Activated CD4-positive, alpha-beta memory T cell treated with anti-CD3 and anti-CD28 coated beads for 36 hours (primary cell): Measurements from ENCODE around the gene TNFRSF4. TPM values are rescaled to one million over a fixed set of nuclear protein-coding genes. Genes with fewer than 3 reads are reported as not detected.

ENCODE experiments used
- CTCF ChIA-PET: fragments of 350-600 bp; sonication (Branson Sonifier 250); formaldehyde crosslinking; loops from one replicate; lab custom pipeline; 2021; ENCODE audit warnings: antibody characterized with exemption, inconsistent platforms; lab: Charles Lee
- POLR2A ChIA-PET: fragments of 350-600 bp; sonication (Branson Sonifier 250); formaldehyde crosslinking; loops from one replicate; lab custom pipeline; 2021; ENCODE audit warnings: antibody characterized with exemption; lab: Charles Lee
- DNase-seq: peaks from one replicate; pipeline ENCODE4 v3.0.0-alpha.2; 2020
- H3K27ac Mint-ChIP-seq: one replicate; pipeline ENCODE4 v1.8.0; 2021; ENCODE audit warnings: mixed read lengths
- H3K27me3 Mint-ChIP-seq: one replicate; pipeline ENCODE4 v1.8.0; 2021; ENCODE audit warnings: mixed read lengths
- H3K36me3 Mint-ChIP-seq: one replicate; pipeline ENCODE4 v1.8.0; 2021; ENCODE audit warnings: mixed read lengths
- H3K4me1 Mint-ChIP-seq: one replicate; pipeline ENCODE4 v1.8.0; 2021; ENCODE audit warnings: low read depth, mixed read lengths
- H3K4me3 Mint-ChIP-seq: one replicate; pipeline ENCODE4 v1.8.0; 2021; ENCODE audit warnings: mild to moderate bottlenecking, mixed read lengths
- H3K9me3 Mint-ChIP-seq: one replicate; pipeline ENCODE4 v1.8.0; 2021; ENCODE audit warnings: mixed read lengths
- intact Hi-C: fragments of 100-400 bp; cut with micrococcal nuclease; formaldehyde crosslinking; loops from one replicate; pipeline ENCODE4 v1.15.1; 2023
- total RNA-seq, 2 experiments: library from RNA; stranded (reverse); gene quantifications; one replicate each; pipeline ENCODE4 v1.2.3, GENCODE V29; 2021

TNFRSF4 gene
- total RNA-seq, 2 experiments from 2014 or later: 1,003 to 1,005 TPM

- CTCF ChIA-PET: interaction anchor here (1.8 kb wide), 1 partner anchor 107 kb away, joined by 7 read pairs; no protein-coding TSS in a partner anchor
- intact Hi-C loops: no loop called here
- H3K4me3 Mint-ChIP-seq: no peak overlapping the region
- H3K27me3 Mint-ChIP-seq: no peaks in the 10 kb centered on the region
- H3K4me1 Mint-ChIP-seq: peaks cover 32% of the 10 kb centered on the region
- H3K36me3 Mint-ChIP-seq: peaks cover 42% of the 10 kb centered on the region
- peaks cover 2% of the 10 kb centered on the region for H3K9me3 Mint-ChIP-seq
- H3K27ac Mint-ChIP-seq: no peak overlapping the region
- no peak for DNase-seq
- POLR2A ChIA-PET: interaction anchor here (0.6 to 1.5 kb wide), 2 partner anchors 12 to 81 kb away, joined by 3 to 5 read pairs; no protein-coding TSS in a partner anchor
Observed at GRCh38 chr1:1228596-1229321, 14.8 kb upstream of the TNFRSF4 start.

GRCh38 chr1:1228187-1228586 lies 14.2 kb upstream of the TNFRSF4 start:
- ChIA-PET CTCF (interaction anchor here (1.8 kb wide), 1 partner anchor 106 kb away, joined by 7 read pairs; no protein-coding TSS in a partner anchor), POLR2A (no interaction called here)
- peaks cover 27% of the 10 kb centered on the region for H3K4me1 Mint-ChIP-seq
- H3K27ac Mint-ChIP-seq: no peak overlapping the region
- DNase-seq: no peak
- no peak overlapping the region for H3K4me3 Mint-ChIP-seq
- no peaks in the 10 kb centered on the region for H3K27me3 Mint-ChIP-seq
- intact Hi-C loops: no loop called here
- H3K36me3 Mint-ChIP-seq: peaks cover 41% of the 10 kb centered on the region
- no peaks in the 10 kb centered on the region for H3K9me3 Mint-ChIP-seq

- no peaks in the 10 kb centered on the region for H3K9me3 Mint-ChIP-seq
- peaks cover 29% of the 10 kb centered on the region for H3K4me1 Mint-ChIP-seq
- intact Hi-C loops: no loop called here
- no peak for DNase-seq
- no peak overlapping the region for H3K4me3 Mint-ChIP-seq
- H3K36me3 Mint-ChIP-seq: peaks cover 48% of the 10 kb centered on the region
- ChIA-PET CTCF (interaction anchor here (0.8 to 2.4 kb wide), 2 partner anchors 105 to 194 kb away, joined by 3 to 8 read pairs; no protein-coding TSS in a partner anchor), POLR2A (interaction anchor here (1.3 kb wide), 1 partner anchor 12 kb away, joined by 3 read pairs; no protein-coding TSS in a partner anchor)
- H3K27ac Mint-ChIP-seq: no peak overlapping the region
- H3K27me3 Mint-ChIP-seq: no peaks in the 10 kb centered on the region
Observed at GRCh38 chr1:1227386-1227785, 13.4 kb upstream of the TNFRSF4 start.

- Mint-ChIP-seq H3K4me1 (peaks cover 30% of the 10 kb centered on the region), H3K27ac (no peak overlapping the region), H3K36me3 (peaks cover 51% of the 10 kb centered on the region), H3K9me3 (no peaks in the 10 kb centered on the region), H3K4me3 (no peak overlapping the region), H3K27me3 (no peaks in the 10 kb centered on the region)
- ChIA-PET POLR2A (interaction anchor here (1.3 kb wide), 1 partner anchor 11 kb away, joined by 3 read pairs; no protein-coding TSS in a partner anchor), CTCF (interaction anchor here (0.8 to 2.4 kb wide), 2 partner anchors 105 to 194 kb away, joined by 3 to 8 read pairs; no protein-coding TSS in a partner anchor)
- intact Hi-C loops: no loop called here
- DNase-seq: no peak
Observed at GRCh38 chr1:1226566-1227362, 12.8 kb upstream of the TNFRSF4 start.

- DNase-seq: no peak
- Mint-ChIP-seq H3K4me3 (no peak overlapping the region), H3K9me3 (no peaks in the 10 kb centered on the region), H3K36me3 (peaks cover 52% of the 10 kb centered on the region), H3K4me1 (peaks cover 34% of the 10 kb centered on the region), H3K27ac (peak overlapping the region; percentile 0), H3K27me3 (no peaks in the 10 kb centered on the region)
- intact Hi-C loops: no loop called here
- ChIA-PET CTCF (interaction anchor here (2.4 kb wide), 1 partner anchor 104 kb away, joined by 8 read pairs; no protein-coding TSS in a partner anchor), POLR2A (interaction anchor here (1.3 kb wide), 1 partner anchor 10 kb away, joined by 3 read pairs; no protein-coding TSS in a partner anchor)
Observed at GRCh38 chr1:1225913-1226312, 12.0 kb upstream of the TNFRSF4 start.

- H3K36me3 Mint-ChIP-seq: peaks cover 54% of the 10 kb centered on the region
- ChIA-PET POLR2A (no interaction called here), CTCF (interaction anchor here (2.4 kb wide), 1 partner anchor 103 kb away, joined by 8 read pairs; no protein-coding TSS in a partner anchor)
- no peak for DNase-seq
- no peaks in the 10 kb centered on the region for H3K27me3 Mint-ChIP-seq
- H3K9me3 Mint-ChIP-seq: no peaks in the 10 kb centered on the region
- intact Hi-C loops: no loop called here
- H3K27ac Mint-ChIP-seq: peak overlapping the region; percentile 0
- H3K4me3 Mint-ChIP-seq: no peak overlapping the region
- peaks cover 35% of the 10 kb centered on the region for H3K4me1 Mint-ChIP-seq
Observed at GRCh38 chr1:1225238-1225845, 11.4 kb upstream of the TNFRSF4 start.

GRCh38 chr1:1223891-1224290 lies 9.9 kb upstream of the TNFRSF4 start:
- H3K4me1 Mint-ChIP-seq: peaks cover 40% of the 10 kb centered on the region
- DNase-seq: no peak
- POLR2A ChIA-PET: no interaction called here
- no peaks in the 10 kb centered on the region for H3K9me3 Mint-ChIP-seq
- H3K36me3 Mint-ChIP-seq: peaks cover 58% of the 10 kb centered on the region
- no peak overlapping the region for H3K4me3 Mint-ChIP-seq
- intact Hi-C loops: no loop called here
- no peak overlapping the region for H3K27ac Mint-ChIP-seq
- CTCF ChIA-PET: interaction anchor here (1.2 kb wide), 1 partner anchor 101 kb away, joined by 3 read pairs; no protein-coding TSS in a partner anchor
- H3K27me3 Mint-ChIP-seq: no peaks in the 10 kb centered on the region

- Mint-ChIP-seq H3K4me1 (peaks cover 41% of the 10 kb centered on the region), H3K27me3 (no peaks in the 10 kb centered on the region), H3K27ac (peak overlapping the region; percentile 69), H3K4me3 (no peak overlapping the region), H3K9me3 (no peaks in the 10 kb centered on the region), H3K36me3 (peaks cover 58% of the 10 kb centered on the region)
- no peak for DNase-seq
- ChIA-PET CTCF (interaction anchor here (1.2 kb wide), 1 partner anchor 101 kb away, joined by 3 read pairs; no protein-coding TSS in a partner anchor), POLR2A (no interaction called here)
- intact Hi-C loops: no loop called here
Observed at GRCh38 chr1:1223321-1223720, 9.4 kb upstream of the TNFRSF4 start.

GRCh38 chr1:1222575-1223225 lies 8.7 kb upstream of the TNFRSF4 start:
- peaks cover 63% of the 10 kb centered on the region for H3K36me3 Mint-ChIP-seq
- no peak for DNase-seq
- peaks cover 47% of the 10 kb centered on the region for H3K4me1 Mint-ChIP-seq
- no peaks in the 10 kb centered on the region for H3K9me3 Mint-ChIP-seq
- ChIA-PET POLR2A (interaction anchor here (1.0 kb wide), 1 partner anchor 9 kb away, joined by 4 read pairs; the partner anchor contains the start of genes B3GALT6 and SDF4), CTCF (interaction anchor here (1.2 kb wide), 1 partner anchor 100 kb away, joined by 3 read pairs; no protein-coding TSS in a partner anchor)
- H3K4me3 Mint-ChIP-seq: no peak overlapping the region
- H3K27me3 Mint-ChIP-seq: no peaks in the 10 kb centered on the region
- H3K27ac Mint-ChIP-seq: peak overlapping the region; percentile 69
- intact Hi-C loops: no loop called here

GRCh38 chr1:1221887-1222574 lies 8.1 kb upstream of the TNFRSF4 start:
- Mint-ChIP-seq H3K27me3 (no peaks in the 10 kb centered on the region), H3K4me1 (peaks cover 48% of the 10 kb centered on the region), H3K9me3 (no peaks in the 10 kb centered on the region), H3K36me3 (peaks cover 65% of the 10 kb centered on the region), H3K27ac (peak overlapping the region; percentile 69), H3K4me3 (no peak overlapping the region)
- ChIA-PET POLR2A (interaction anchor here (1.0 kb wide), 1 partner anchor 10 kb away, joined by 4 read pairs; the partner anchor contains the start of genes B3GALT6 and SDF4), CTCF (no interaction called here)
- DNase-seq: no peak
- intact Hi-C loops: no loop called here
